OCI-LY7 (cell line): ENCODE data around the gene ARSH. TPM values are rescaled to one million over a fixed set of nuclear protein-coding genes. Genes with fewer than 3 reads are reported as not detected.

Experiments
- BruUV-seq: library from RNA; stranded (reverse); fragments of 400-500 nt; replicated peaks from 2 replicates; lab custom pipeline; 2021; lab: Mats Ljungman, UMichigan
- CTCF ChIA-PET: fragments of 300-600 bp; sonication (Branson Sonifier 250); formaldehyde crosslinking; loops from one replicate; lab custom pipeline; 2022; ENCODE audit warnings: antibody characterized with exemption; ENCODE audit not compliant: unreplicated experiment; lab: Charles Lee
- POLR2A ChIA-PET: fragments of 300-600 bp; sonication (Branson Sonifier 250); formaldehyde crosslinking; loops from one replicate; lab custom pipeline; 2022; ENCODE audit warnings: antibody characterized with exemption; lab: Charles Lee
- DNase-seq: peaks from one replicate; pipeline ENCODE4 v3.0.0-alpha.2; 2015; ENCODE audit warnings: low spot score
- H2AFZ ChIP-seq: fragments of 200-600 bp; sonication (generic), shearing (Covaris generic); 2 replicates; pipeline ENCODE4 v1.6.1; 2014; ENCODE audit warnings: mild to moderate bottlenecking, antibody characterized with exemption, low read length, moderate library complexity
- H3K27ac ChIP-seq: fragments of 200-600 bp; sonication (generic); 2 replicates; pipeline ENCODE4 v1.5.1; 2014; ENCODE audit warnings: mixed run types, low read depth, mild to moderate bottlenecking, moderate library complexity, low read length, inconsistent platforms; ENCODE audit not compliant: poor library complexity, severe bottlenecking
- H3K36me3 ChIP-seq: fragments of 200-600 bp; sonication (generic); 2 replicates; pipeline ENCODE4 v1.6.1; 2014; ENCODE audit warnings: mild to moderate bottlenecking, antibody characterized with exemption, low read length, moderate library complexity, mixed read lengths; ENCODE audit not compliant: insufficient read depth
- H3K4me1 ChIP-seq: fragments of 200-600 bp; sonication (generic); 2 replicates; pipeline ENCODE4 v1.5.1; 2014; ENCODE audit warnings: mild to moderate bottlenecking, low read length; ENCODE audit not compliant: insufficient read depth, poor library complexity, severe bottlenecking
- H3K4me2 ChIP-seq: fragments of 200-600 bp; sonication (generic); 2 replicates; pipeline ENCODE4 v1.6.1; 2014; ENCODE audit warnings: mild to moderate bottlenecking, low read length
- H3K4me3 ChIP-seq: fragments of 200-600 bp; sonication (generic); 2 replicates; pipeline ENCODE4 v1.5.1; 2014; ENCODE audit warnings: mild to moderate bottlenecking, low read depth, low read length; ENCODE audit not compliant: poor library complexity, severe bottlenecking
- H3K79me2 ChIP-seq: fragments of 200-600 bp; sonication (generic); 2 replicates; pipeline ENCODE4 v1.6.1; 2016; ENCODE audit warnings: low read depth, mild to moderate bottlenecking, low read length, moderate library complexity, mixed read lengths; ENCODE audit not compliant: insufficient read depth
- H3K9me2 ChIP-seq: fragments of 200-600 bp; sonication (generic); 2 replicates; pipeline ENCODE4 v1.6.1; 2016; ENCODE audit warnings: mild to moderate bottlenecking, low read length, mixed read lengths; ENCODE audit not compliant: insufficient read depth
- H3K9me3 ChIP-seq: fragments of 200-600 bp; sonication (generic); 2 replicates; pipeline ENCODE4 v1.6.1; 2014; ENCODE audit warnings: mild to moderate bottlenecking, mixed run types, low read length, mixed read lengths
- H4K20me1 ChIP-seq: fragments of 200-600 bp; sonication (generic); 2 replicates; pipeline ENCODE4 v1.6.1; 2014; ENCODE audit warnings: mild to moderate bottlenecking, antibody characterized with exemption, low read length, moderate library complexity, mixed read lengths; ENCODE audit not compliant: insufficient read depth
- EZH2phosphoT487 ChIP-seq: fragments of 200-600 bp; sonication (generic); IDR thresholded peaks from 2 replicates; pipeline ENCODE4 v1.6.1; 2018; ENCODE audit warnings: low read depth, borderline replicate concordance, mild to moderate bottlenecking, mixed run types, antibody characterized with exemption, low read length, moderate library complexity, mixed read lengths
- intact Hi-C: fragments of 100-400 bp; cut with micrococcal nuclease; formaldehyde crosslinking; loops from one replicate; pipeline ENCODE4 v1.10.0; 2022; ENCODE audit not compliant: unreplicated experiment
- total RNA-seq, 2 experiments: library from RNA; depleted of rRNA in 1 of 2; stranded (reverse); fragments of >200 nt in 1 of 2; shearing (Covaris generic) in 1 of 2; gene quantifications; 2 replicates each; pipeline ENCODE4 v1.2.3, GENCODE V29; 2014 to 2022
- TF ChIP-seq, protein P1 (sequence below): fragments of 200-600 bp; sonication (generic); conservative IDR thresholded peaks from 2 replicates; pipeline ENCODE4 v1.5.1; 2014; ENCODE audit warnings: mild to moderate bottlenecking, antibody characterized with exemption, low read length, moderate library complexity, mixed read lengths

The ARSH gene
- total RNA-seq, 2 experiments from 2014 or later, result not detected

DNA sequence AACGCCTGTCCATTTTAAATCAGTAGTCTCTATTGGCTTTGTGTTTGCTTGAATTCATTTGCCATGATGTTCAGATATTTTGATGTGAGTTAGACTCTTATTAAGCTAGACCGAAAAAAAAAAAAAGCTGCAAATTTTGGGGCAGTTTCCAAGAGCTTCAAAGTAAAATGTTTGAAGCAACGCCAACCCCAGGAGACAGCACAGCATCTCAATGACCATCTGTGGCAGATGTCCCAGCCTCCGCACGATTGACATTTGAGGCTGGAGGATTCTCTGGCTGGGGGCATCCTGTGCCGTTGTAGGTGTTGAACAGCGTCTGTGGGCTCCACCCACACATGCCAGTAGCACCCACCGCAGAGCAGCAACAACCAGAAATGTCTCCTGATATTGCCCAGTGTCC, 17.8 kb downstream of the ARSH start:
- Histone ChIP-seq H3K9me3 (no peaks in the 10 kb centered on the region), H3K79me2 (no peaks in the 10 kb centered on the region), H3K4me1 (no peaks in the 10 kb centered on the region), H3K4me3 (no peak overlapping the region), H3K27ac (no peak overlapping the region), H3K36me3 (no peaks in the 10 kb centered on the region), H4K20me1 (no peaks in the 10 kb centered on the region), H3K4me2 (no peak overlapping the region), H3K9me2 (no peaks in the 10 kb centered on the region), H2AFZ (no peak overlapping the region)
- intact Hi-C loops, result no loop called here
- CTCF ChIA-PET, result no interaction called here
- BruUV-seq, result no TSS peak
- DNase-seq, result no peak
- POLR2A ChIA-PET, result no interaction called here
- TF ChIP-seq, protein P1, sequence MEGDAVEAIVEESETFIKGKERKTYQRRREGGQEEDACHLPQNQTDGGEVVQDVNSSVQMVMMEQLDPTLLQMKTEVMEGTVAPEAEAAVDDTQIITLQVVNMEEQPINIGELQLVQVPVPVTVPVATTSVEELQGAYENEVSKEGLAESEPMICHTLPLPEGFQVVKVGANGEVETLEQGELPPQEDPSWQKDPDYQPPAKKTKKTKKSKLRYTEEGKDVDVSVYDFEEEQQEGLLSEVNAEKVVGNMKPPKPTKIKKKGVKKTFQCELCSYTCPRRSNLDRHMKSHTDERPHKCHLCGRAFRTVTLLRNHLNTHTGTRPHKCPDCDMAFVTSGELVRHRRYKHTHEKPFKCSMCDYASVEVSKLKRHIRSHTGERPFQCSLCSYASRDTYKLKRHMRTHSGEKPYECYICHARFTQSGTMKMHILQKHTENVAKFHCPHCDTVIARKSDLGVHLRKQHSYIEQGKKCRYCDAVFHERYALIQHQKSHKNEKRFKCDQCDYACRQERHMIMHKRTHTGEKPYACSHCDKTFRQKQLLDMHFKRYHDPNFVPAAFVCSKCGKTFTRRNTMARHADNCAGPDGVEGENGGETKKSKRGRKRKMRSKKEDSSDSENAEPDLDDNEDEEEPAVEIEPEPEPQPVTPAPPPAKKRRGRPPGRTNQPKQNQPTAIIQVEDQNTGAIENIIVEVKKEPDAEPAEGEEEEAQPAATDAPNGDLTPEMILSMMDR, result no peak
- no peak for TF ChIP-seq EZH2phosphoT487

DNA sequence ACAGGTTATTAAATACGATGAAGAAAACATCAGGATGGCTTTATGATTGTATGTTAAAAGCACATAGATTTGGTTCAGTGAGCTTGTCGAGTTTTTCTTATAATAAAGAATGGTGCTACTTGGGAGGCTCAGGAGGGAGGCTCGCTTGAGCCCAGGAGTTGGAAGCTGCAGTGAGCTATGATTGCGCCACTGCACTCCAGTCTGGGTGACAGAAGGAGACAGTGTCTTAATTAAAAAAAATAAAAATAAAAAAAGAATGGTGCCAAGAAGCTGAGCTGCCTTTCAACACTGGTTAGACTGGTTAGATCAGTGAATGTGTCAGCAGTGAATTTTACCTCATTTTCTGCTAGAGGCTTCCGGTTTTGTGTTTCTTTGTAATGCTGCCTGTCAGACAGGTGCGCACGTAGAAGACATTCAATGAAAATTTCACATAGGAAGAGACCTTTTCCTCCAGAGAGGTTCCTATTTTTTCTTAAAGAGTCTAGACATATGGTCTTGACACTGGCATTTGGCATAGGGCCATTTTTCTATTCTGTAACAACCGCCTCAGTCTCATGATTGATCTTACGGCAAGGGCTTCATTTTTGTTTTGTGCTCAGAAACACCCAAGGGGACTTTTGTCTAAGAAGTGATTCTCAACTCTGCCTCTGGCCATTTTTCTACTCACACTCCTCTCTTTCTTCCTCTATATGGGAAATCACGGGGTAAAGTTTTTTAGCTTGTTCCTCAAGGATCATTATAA, 19.9 kb downstream of the ARSH start:
- H4K20me1 ChIP-seq, result no peaks in the 10 kb centered on the region
- ChIA-PET POLR2A (no interaction called here), CTCF (no interaction called here)
- H3K79me2 ChIP-seq, result no peaks in the 10 kb centered on the region
- H3K4me3 ChIP-seq, result no peak overlapping the region
- DNase-seq, result no peak
- no peak overlapping the region for H3K4me2 ChIP-seq
- H3K36me3 ChIP-seq, result no peaks in the 10 kb centered on the region
- no peaks in the 10 kb centered on the region for H3K9me2 ChIP-seq
- intact Hi-C loops, result no loop called here
- H3K4me1 ChIP-seq, result no peaks in the 10 kb centered on the region
- no peak overlapping the region for H3K27ac ChIP-seq
- TF ChIP-seq EZH2phosphoT487, result no peak
- TF ChIP-seq, protein P1, result no peak
- no peaks in the 10 kb centered on the region for H3K9me3 ChIP-seq
- no peak overlapping the region for H2AFZ ChIP-seq
- no TSS peak for BruUV-seq

DNA sequence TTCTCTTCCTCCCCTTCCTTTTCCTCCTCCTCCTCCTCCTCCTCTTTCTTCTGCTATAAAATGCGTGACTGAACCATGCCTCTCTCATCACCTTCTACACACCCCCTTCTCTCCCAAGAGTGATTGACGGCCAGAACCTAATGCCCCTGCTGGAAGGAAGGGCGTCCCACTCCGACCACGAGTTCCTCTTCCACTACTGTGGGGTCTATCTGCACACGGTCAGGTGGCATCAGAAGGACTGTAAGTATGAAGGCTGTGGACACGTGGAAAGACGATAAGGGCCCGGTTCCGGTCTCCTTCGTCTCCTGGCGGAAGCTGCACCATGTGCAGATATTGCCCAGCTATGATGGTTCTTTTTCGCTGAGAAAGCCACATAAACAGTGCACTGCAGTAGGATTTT, 22.8 kb downstream of the ARSH start:
- Histone ChIP-seq H3K9me2 (no peaks in the 10 kb centered on the region), H3K4me1 (no peaks in the 10 kb centered on the region), H3K79me2 (no peaks in the 10 kb centered on the region), H3K4me3 (no peak overlapping the region), H4K20me1 (no peaks in the 10 kb centered on the region), H3K4me2 (no peak overlapping the region), H2AFZ (no peak overlapping the region), H3K36me3 (no peaks in the 10 kb centered on the region), H3K9me3 (no peaks in the 10 kb centered on the region), H3K27ac (no peak overlapping the region)
- no peak for TF ChIP-seq EZH2phosphoT487
- TF ChIP-seq, protein P1, result no peak
- CTCF ChIA-PET, result no interaction called here
- no peak for DNase-seq
- POLR2A ChIA-PET, result no interaction called here
- intact Hi-C loops, result no loop called here
- BruUV-seq, result no TSS peak
